ENCODE results near the gene VEGFC. TPM values are rescaled to one million over a fixed set of nuclear protein-coding genes. Genes with fewer than 3 reads are reported as not detected.
A peak's percentile ranks its signal among the peaks of the same experiment; 100 is the strongest.

VEGFC gene
- total RNA-seq, 6 experiments from 2014 or later, result 1.4 to 3.1 (median 2.0) TPM

DNA sequence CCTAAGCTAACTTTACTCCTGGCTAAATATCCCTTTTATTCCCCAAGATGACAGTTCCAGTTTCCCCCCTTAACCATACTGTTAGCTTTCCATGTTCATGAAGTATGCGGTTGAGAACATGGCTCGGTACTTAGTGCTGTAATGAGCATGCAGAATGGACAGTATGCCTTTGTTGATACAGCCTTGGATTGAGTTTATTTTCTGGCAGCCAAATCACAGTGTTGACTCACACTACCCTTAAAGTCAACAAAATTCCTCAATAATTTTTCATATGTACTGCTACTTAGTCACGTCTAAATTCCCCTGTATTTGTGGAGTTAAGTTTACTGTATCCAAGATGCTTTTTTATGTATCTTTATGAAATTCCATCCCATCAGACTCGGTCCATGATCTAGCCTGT, 1.4 kb upstream of the VEGFC start:
- ATAC-seq (peak in 1 of 4 donors; percentile 34), DNase-seq (no peak)
- Histone ChIP-seq H3K9me3 (no peaks in the 10 kb centered on the region), H3K27ac (no peak overlapping the region), H3K27me3 (peaks cover 3 to 4% of the 10 kb centered on the region in 2 donors), H3K4me1 (peaks cover 0 to 9% (median 0%) of the 10 kb centered on the region in 4 donors), H3K4me3 (no peak overlapping the region), H3K36me3 (no peaks in the 10 kb centered on the region)
- 43% methylated on average over 4 of the region's 4 CpGs for WGBS (ENCODE audit: insufficient coverage, low coverage, low lambda C conversion rate, missing lambda C conversion rate)
- intact Hi-C loops (cut with DNase I), result no loop called here
- TF ChIP-seq, protein P1, sequence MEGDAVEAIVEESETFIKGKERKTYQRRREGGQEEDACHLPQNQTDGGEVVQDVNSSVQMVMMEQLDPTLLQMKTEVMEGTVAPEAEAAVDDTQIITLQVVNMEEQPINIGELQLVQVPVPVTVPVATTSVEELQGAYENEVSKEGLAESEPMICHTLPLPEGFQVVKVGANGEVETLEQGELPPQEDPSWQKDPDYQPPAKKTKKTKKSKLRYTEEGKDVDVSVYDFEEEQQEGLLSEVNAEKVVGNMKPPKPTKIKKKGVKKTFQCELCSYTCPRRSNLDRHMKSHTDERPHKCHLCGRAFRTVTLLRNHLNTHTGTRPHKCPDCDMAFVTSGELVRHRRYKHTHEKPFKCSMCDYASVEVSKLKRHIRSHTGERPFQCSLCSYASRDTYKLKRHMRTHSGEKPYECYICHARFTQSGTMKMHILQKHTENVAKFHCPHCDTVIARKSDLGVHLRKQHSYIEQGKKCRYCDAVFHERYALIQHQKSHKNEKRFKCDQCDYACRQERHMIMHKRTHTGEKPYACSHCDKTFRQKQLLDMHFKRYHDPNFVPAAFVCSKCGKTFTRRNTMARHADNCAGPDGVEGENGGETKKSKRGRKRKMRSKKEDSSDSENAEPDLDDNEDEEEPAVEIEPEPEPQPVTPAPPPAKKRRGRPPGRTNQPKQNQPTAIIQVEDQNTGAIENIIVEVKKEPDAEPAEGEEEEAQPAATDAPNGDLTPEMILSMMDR (IDR thresholded peaks at IDR 0.05), result no peak
- TF ChIP-seq POLR2A (IDR thresholded peaks at IDR 0.05), result no peak

DNA sequence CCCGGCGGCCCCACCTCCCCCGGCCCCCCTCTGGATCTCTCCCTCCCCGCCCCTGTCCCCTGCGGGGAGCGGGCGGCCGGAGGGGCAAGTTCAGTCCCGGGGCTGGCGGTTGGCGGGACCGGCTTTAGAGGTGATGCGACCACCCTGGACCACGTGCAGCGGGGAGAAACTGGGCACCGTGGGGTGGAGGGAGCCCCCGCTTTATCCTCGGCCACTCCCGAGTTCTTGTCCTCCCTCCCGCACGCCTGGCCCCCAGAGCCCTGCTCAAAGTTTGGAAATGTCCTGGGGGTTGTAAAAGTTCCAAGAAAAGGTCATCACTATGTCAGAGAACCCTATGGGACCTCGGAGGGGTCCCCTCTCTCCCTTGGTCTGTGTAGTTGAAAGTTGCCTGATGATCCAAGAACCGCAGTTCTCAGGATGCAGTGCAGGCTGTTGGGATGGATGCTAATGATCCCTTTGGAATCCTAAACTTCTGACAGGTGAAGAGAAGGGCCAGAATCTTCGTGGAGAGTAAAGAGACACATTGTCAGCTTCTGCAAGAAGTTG, 411 bp upstream of the VEGFC start:
- DNase-seq, result peak in 1 of 3 donors; percentile 15

DNA sequence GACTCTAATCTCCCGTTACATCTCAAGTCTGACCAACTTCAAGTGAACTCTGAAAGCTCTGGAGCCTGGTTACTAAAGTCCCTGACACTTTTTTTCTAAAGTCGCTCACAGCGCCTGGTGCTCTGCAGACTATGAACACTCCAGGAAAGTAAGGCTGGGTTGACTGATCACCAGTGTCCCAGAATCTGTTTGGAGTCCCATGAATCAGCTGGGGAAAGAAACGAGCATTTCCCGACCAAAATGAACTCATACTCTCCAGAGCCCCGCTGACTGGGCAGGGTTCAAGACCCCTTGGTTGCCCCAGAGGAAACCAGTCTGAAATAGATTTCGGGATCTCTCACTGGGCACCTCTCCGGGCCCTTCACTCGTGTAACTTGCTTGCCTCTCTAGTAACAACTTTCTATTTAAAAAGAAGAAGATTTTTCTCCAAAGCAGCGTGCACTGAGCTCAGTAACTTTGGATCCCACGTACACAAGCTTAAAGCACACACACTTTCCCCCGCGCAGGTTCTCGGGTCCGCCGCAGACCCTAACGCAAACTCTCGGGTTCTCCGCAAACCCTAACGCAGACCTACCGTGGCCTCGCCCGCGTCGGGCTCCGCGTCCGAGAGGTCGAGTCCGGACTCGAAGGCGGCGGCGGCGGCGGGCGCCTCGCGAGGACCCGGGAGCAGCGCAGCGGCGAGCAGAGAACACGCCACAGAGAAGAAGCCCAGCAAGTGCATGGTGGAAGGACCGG, 964 bp downstream of the VEGFC start:
- Histone ChIP-seq H3K4me1 (peaks cover 0 to 9% (median 0%) of the 10 kb centered on the region in 4 donors), H3K27me3 (peaks cover 3 to 4% of the 10 kb centered on the region in 2 donors), H3K4me3 (peak overlapping the region; percentile 23 to 48 (median 44)), H3K27ac (peak overlapping the region; percentile 10 to 58 (median 44)), H3K9me3 (no peaks in the 10 kb centered on the region), H3K36me3 (no peaks in the 10 kb centered on the region)
- TF ChIP-seq, protein P1 (IDR thresholded peaks at IDR 0.05), result no peak
- no peak for TF ChIP-seq POLR2A (IDR thresholded peaks at IDR 0.05)
- ATAC-seq, result peak; percentile 9 to 29 (median 20)
- WGBS (ENCODE audit: insufficient coverage, low coverage, low lambda C conversion rate, missing lambda C conversion rate), result 10% methylated on average over 6 of the region's 45 CpGs
- intact Hi-C loops (cut with DNase I), result no loop called here
- peak in 1 of 3 donors; percentile 26 for DNase-seq

More for the DNA sequence above, 411 bp upstream of the VEGFC start:
- no peaks in the 10 kb centered on the region for H3K36me3 ChIP-seq
- no peaks in the 10 kb centered on the region for H3K9me3 ChIP-seq
- H3K27me3 ChIP-seq, result peaks cover 3 to 4% of the 10 kb centered on the region in 2 donors
- H3K27ac ChIP-seq, result no peak overlapping the region
- 4% methylated on average over 4 of the region's 24 CpGs for WGBS (ENCODE audit: insufficient coverage, low coverage, low lambda C conversion rate, missing lambda C conversion rate)
- peaks cover 0 to 9% (median 0%) of the 10 kb centered on the region in 4 donors for H3K4me1 ChIP-seq
- peak in 1 of 4 donors; percentile 31 for ATAC-seq
- peak overlapping the region in 2 of 3 donors; percentile 44 to 48 for H3K4me3 ChIP-seq
- TF ChIP-seq POLR2A (IDR thresholded peaks at IDR 0.05), result no peak
- TF ChIP-seq, protein P1 (IDR thresholded peaks at IDR 0.05), result no peak
- intact Hi-C loops (cut with DNase I), result no loop called here

DNA sequence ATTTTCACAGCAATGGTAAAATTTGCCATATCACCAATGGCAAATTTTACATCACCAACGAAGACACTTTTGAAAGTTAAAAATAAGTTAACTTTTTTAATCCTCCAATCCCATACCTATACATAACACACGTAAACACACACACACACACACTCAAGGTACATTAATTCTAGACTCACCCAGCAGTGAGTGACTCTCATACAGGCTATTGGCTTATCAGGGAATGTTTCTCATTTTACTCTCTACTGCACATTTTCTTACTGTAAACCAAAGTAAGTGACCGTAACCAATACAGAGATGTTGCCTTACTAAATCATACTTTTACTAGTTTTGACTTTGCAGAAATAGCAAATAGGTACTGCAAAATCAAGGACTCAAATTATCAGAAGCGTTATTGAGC, 2.3 kb downstream of the VEGFC start:
- ATAC-seq, result no peak
- intact Hi-C loops (cut with DNase I), result no loop called here
- H3K9me3 ChIP-seq, result no peaks in the 10 kb centered on the region
- no peaks in the 10 kb centered on the region for H3K36me3 ChIP-seq
- peaks cover 0 to 9% (median 0%) of the 10 kb centered on the region in 4 donors for H3K4me1 ChIP-seq
- DNase-seq, result no peak
- TF ChIP-seq, protein P1 (IDR thresholded peaks at IDR 0.05), result no peak
- TF ChIP-seq POLR2A (IDR thresholded peaks at IDR 0.05), result no peak
- 77% methylated on average over 4 of the region's 4 CpGs for WGBS (ENCODE audit: insufficient coverage, low coverage, low lambda C conversion rate, missing lambda C conversion rate)
- H3K27ac ChIP-seq, result no peak overlapping the region
- peaks cover 3 to 4% of the 10 kb centered on the region in 2 donors for H3K27me3 ChIP-seq
- peak overlapping the region in 1 of 3 donors; percentile 16 for H3K4me3 ChIP-seq
